SK-N-SH (cell line): ENCODE results near the gene EFNA3. TPM values are rescaled to one million over a fixed set of nuclear protein-coding genes. Genes with fewer than 3 reads are reported as not detected.

ENCODE experiments used
- CTCF ChIA-PET: fragments of 300-600, 350-600 bp; formaldehyde crosslinking; extraction: SDS; loops from one replicate; lab custom pipeline; 2021; lab: Yijun Ruan, JAX
- POLR2A ChIA-PET: fragments of 350-600 bp; sonication (Branson Sonifier 250); formaldehyde crosslinking; extraction: SDS; loops from one replicate; lab custom pipeline; 2020; ENCODE audit warnings: antibody characterized with exemption, inconsistent platforms; lab: Yijun Ruan, JAX
- DNase-seq: peaks from one replicate; pipeline ENCODE4 v3.0.0; 2012
- H2AFZ ChIP-seq: fragments of 200-600 bp; sonication (generic); 2 replicates; pipeline ENCODE4 v1.8.1; 2016; ENCODE audit warnings: antibody characterized with exemption, mild to moderate bottlenecking, low read depth
- H3F3A ChIP-seq: fragments of 200-600 bp; sonication (generic); replicated peaks from 2 replicates; pipeline ENCODE3; 2016; ENCODE audit warnings: antibody characterized with exemption, mild to moderate bottlenecking; ENCODE audit not compliant: insufficient read depth
- H3K27ac ChIP-seq, 2 experiments: fragments of 200-500 bp in 1 of 2; fragments of 200-600 bp in 1 of 2; sonication (Bioruptor generic) in 1 of 2; sonication (generic), shearing (Covaris generic) in 1 of 2; 2 replicates each; pipeline versions ENCODE4 v1.5.1 to v1.6.1; 2014 to 2016; ENCODE audit warnings: low read depth in 2 of 2, inconsistent platforms in 1 of 2, low read length in 1 of 2, mild to moderate bottlenecking in 1 of 2, mixed read lengths in 1 of 2
- H3K27me3 ChIP-seq: fragments of 200-600 bp; sonication (generic), shearing (Covaris generic); 2 replicates; pipeline ENCODE4 v1.6.1; 2016; ENCODE audit warnings: mixed run types; ENCODE audit not compliant: insufficient read depth
- H3K36me3 ChIP-seq, 2 experiments: fragments of 200-500 bp in 1 of 2; fragments of 200-600 bp in 1 of 2; sonication (Bioruptor generic) in 1 of 2; sonication (generic) in 1 of 2; replicated peaks in 1 of 2; 2 replicates each; pipeline versions ENCODE3 to v1.5.1; 2014 to 2016; ENCODE audit warnings: low read length in 1 of 2, mild to moderate bottlenecking in 1 of 2; ENCODE audit not compliant: insufficient read depth in 2 of 2, control insufficient read depth in 1 of 2
- H3K4me1 ChIP-seq, 2 experiments: fragments of 200-500 bp in 1 of 2; fragments of 200-600 bp in 1 of 2; sonication (Bioruptor generic) in 1 of 2; sonication (generic), shearing (Covaris generic) in 1 of 2; 2 replicates each; pipeline versions ENCODE4 v1.5.1 to v1.6.1; 2014 to 2016; ENCODE audit warnings: low read depth in 1 of 2, low read length in 1 of 2, mixed run types in 1 of 2; ENCODE audit not compliant: insufficient read depth in 2 of 2, control insufficient read depth in 1 of 2
- H3K4me2 ChIP-seq: fragments of 200-600 bp; sonication (generic), shearing (Covaris generic); 2 replicates; pipeline ENCODE4 v1.6.1; 2017; ENCODE audit warnings: mixed run types
- H3K4me3 ChIP-seq, 2 experiments: fragments of 200-500 bp in 1 of 2; fragments of 200-600 bp in 1 of 2; sonication (Bioruptor generic) in 1 of 2; sonication (generic), shearing (Covaris generic) in 1 of 2; 2 replicates each; pipeline versions ENCODE4 v1.5.1 to v1.8.1; 2014 to 2016; ENCODE audit warnings: low read depth in 2 of 2, inconsistent platforms in 1 of 2, low read length in 1 of 2, mild to moderate bottlenecking in 1 of 2, mixed read lengths in 1 of 2, moderate library complexity in 1 of 2
- H3K79me2 ChIP-seq: fragments of 200-600 bp; sonication (generic); 2 replicates; pipeline ENCODE4 v1.8.1; 2017; ENCODE audit warnings: mild to moderate bottlenecking; ENCODE audit not compliant: insufficient read depth
- H3K9ac ChIP-seq: fragments of 200-600 bp; sonication (generic); 2 replicates; pipeline ENCODE4 v1.6.1; 2017; ENCODE audit warnings: mixed run types
- H3K9me2 ChIP-seq: fragments of 200-600 bp; sonication (generic); 2 replicates; pipeline ENCODE4 v1.6.1; 2017; ENCODE audit warnings: mixed run types
- H3K9me3 ChIP-seq: fragments of 200-600 bp; sonication (generic); 2 replicates; pipeline ENCODE4 v1.6.1; 2017; ENCODE audit warnings: mixed run types, mild to moderate bottlenecking, moderate library complexity
- H4K20me1 ChIP-seq: fragments of 200-600 bp; sonication (generic); 2 replicates; pipeline ENCODE4 v1.6.1; 2017; ENCODE audit warnings: mild to moderate bottlenecking, mixed run types; ENCODE audit not compliant: insufficient read depth
- CHD2 ChIP-seq: fragments of 150-350 bp; IDR thresholded peaks from 2 replicates; pipeline ENCODE4 v1.6.1; 2018; ENCODE audit warnings: low read length; ENCODE audit not compliant: partially characterized antibody
- ELF1 ChIP-seq: IDR thresholded peaks from 2 replicates; pipeline ENCODE4 v1.4.0; 2012
- EP300 ChIP-seq, 2 experiments: IDR thresholded peaks; 2 replicates each; pipeline versions ENCODE4 v1.4.0 to v1.6.1; 2012; ENCODE audit warnings: borderline replicate concordance in 1 of 2, low read depth in 1 of 2, low read length in 1 of 2
- FOSL2 ChIP-seq: IDR thresholded peaks from 2 replicates; pipeline ENCODE4 v1.4.0; 2012; ENCODE audit warnings: low read depth, mild to moderate bottlenecking, moderate library complexity, borderline replicate concordance
- FOXJ3 ChIP-seq: sonication (generic); formaldehyde crosslinking; IDR thresholded peaks from 2 replicates; pipeline ENCODE4 v1.5.1; 2020; ENCODE audit warnings: mild to moderate bottlenecking, missing genetic modification reagents
- FOXM1 ChIP-seq: IDR thresholded peaks from 2 replicates; pipeline ENCODE4 v1.4.0; 2012; ENCODE audit warnings: low read depth, mild to moderate bottlenecking
- GABPA ChIP-seq: IDR thresholded peaks from 2 replicates; pipeline ENCODE4 v1.4.0; 2012; ENCODE audit warnings: low read depth, mild to moderate bottlenecking
- MAX ChIP-seq: IDR thresholded peaks from 2 replicates; pipeline ENCODE4 v1.4.0; 2012; ENCODE audit warnings: low read depth
- MEF2A ChIP-seq: IDR thresholded peaks from 2 replicates; pipeline ENCODE4 v1.4.0; 2012; ENCODE audit warnings: low read depth, borderline replicate concordance
- MXI1 ChIP-seq: IDR thresholded peaks from 2 replicates; pipeline ENCODE4 v1.6.1; 2012; ENCODE audit warnings: mild to moderate bottlenecking, low read depth, low read length, improper control_type of control experiment
- NFIC ChIP-seq: IDR thresholded peaks from 2 replicates; pipeline ENCODE4 v1.4.0; 2012; ENCODE audit warnings: borderline replicate concordance
- NRF1 ChIP-seq: IDR thresholded peaks from 2 replicates; pipeline ENCODE4 v1.6.1; 2012; ENCODE audit warnings: low read depth, mild to moderate bottlenecking, low read length
- POLR2AphosphoS5 ChIP-seq: IDR thresholded peaks from 2 replicates; pipeline ENCODE4 v1.6.1; 2012; ENCODE audit warnings: low read depth, low read length
- RAD21 ChIP-seq: IDR thresholded peaks from 2 replicates; pipeline ENCODE4 v1.6.1; 2012; ENCODE audit warnings: mild to moderate bottlenecking, low read length
- RCOR1 ChIP-seq: fragments of 150-350 bp; IDR thresholded peaks from 2 replicates; pipeline ENCODE4 v1.6.1; 2017; ENCODE audit warnings: antibody characterized with exemption, low read length
- REST ChIP-seq: IDR thresholded peaks from 2 replicates; pipeline ENCODE4 v1.6.1; 2012; ENCODE audit warnings: mild to moderate bottlenecking, low read depth, low read length, moderate library complexity
- RFX5 ChIP-seq: IDR thresholded peaks from 2 replicates; pipeline ENCODE4 v1.6.1; 2012; ENCODE audit warnings: mild to moderate bottlenecking, improper control_type of control experiment, low read length
- SMC3 ChIP-seq: IDR thresholded peaks from 2 replicates; pipeline ENCODE4 v1.6.1; 2012; ENCODE audit warnings: low read depth, low read length, improper control_type of control experiment
- YY1 ChIP-seq: IDR thresholded peaks from 2 replicates; pipeline ENCODE4 v1.4.0; 2012; ENCODE audit warnings: low read depth, mild to moderate bottlenecking
- WGBS: methylation state at CpG from one replicate; pipeline ENCODE4 v1.1.6; 2017; ENCODE audit warnings: low lambda C conversion rate; 5-methylcytosine and 5-hydroxymethylcytosine counted together
- polyA plus RNA-seq, 3 experiments: library from polyadenylated mRNA; depleted of rRNA; stranded (reverse); fragments of >200 nt; gene quantifications; 2 replicates each; pipeline ENCODE4 v1.2.3, GENCODE V29; 2012
- TF ChIP-seq, protein P1 (sequence below): IDR thresholded peaks from 2 replicates; pipeline ENCODE4; 2012
- TF ChIP-seq, protein P2 (sequence below): fragments of 200-600 bp; sonication (generic); IDR thresholded peaks from 2 replicates; pipeline ENCODE4 v1.6.1; 2017; ENCODE audit warnings: antibody characterized with exemption, mild to moderate bottlenecking, moderate library complexity
- TF ChIP-seq, protein P3 (sequence below): fragments of 150-350 bp; IDR thresholded peaks from 2 replicates; pipeline ENCODE4 v1.6.1; 2017; ENCODE audit warnings: antibody characterized with exemption, low read length, low read depth, borderline replicate concordance

EFNA3 gene
- polyA plus RNA-seq, 1 of the 3 experiments (the other 2 are of a cell fraction): 6.0 TPM

DNA sequence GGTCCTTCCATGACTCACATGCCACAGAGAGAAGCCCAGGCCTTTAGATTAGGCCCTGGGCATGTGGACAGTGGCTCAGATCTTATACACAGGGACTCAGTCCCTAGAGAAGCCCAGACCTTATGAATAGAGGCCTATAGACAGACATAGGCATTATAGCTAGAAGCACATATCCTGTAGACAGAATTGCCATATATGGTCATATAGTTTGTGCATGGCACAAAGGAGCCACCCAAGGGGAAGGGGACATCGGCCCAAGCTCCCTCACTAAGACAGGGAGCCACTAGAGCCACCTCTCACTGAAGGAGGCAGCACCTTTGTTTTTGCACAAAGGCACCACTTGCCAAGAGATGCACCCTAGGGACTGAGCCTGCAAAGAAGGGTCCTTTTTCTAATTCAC, 2.3 kb upstream of the EFNA3 start:
- Histone ChIP-seq H3K9ac (no peak overlapping the region), H3K27me3 (peaks cover 23% of the 10 kb centered on the region), H2AFZ (no peak overlapping the region), H3F3A (peaks cover 12% of the 10 kb centered on the region), H3K79me2 (no peaks in the 10 kb centered on the region), H4K20me1 (no peaks in the 10 kb centered on the region), H3K4me3 (no peak overlapping the region), H3K4me2 (no peak overlapping the region), H3K9me3 (no peaks in the 10 kb centered on the region), H3K27ac (no peak overlapping the region), H3K4me1 (peaks cover 16% of the 10 kb centered on the region in 2 experiments; a peak in 2 of 4 replicates), H3K9me2 (no peaks in the 10 kb centered on the region), H3K36me3 (no peaks in the 10 kb centered on the region)
- TF ChIP-seq ELF1: no peak
- TF ChIP-seq MEF2A: no peak
- TF ChIP-seq MXI1: no peak
- no peak for TF ChIP-seq RCOR1
- no peak for TF ChIP-seq CHD2
- no peak for TF ChIP-seq NRF1
- TF ChIP-seq YY1: no peak
- TF ChIP-seq, protein P1, sequence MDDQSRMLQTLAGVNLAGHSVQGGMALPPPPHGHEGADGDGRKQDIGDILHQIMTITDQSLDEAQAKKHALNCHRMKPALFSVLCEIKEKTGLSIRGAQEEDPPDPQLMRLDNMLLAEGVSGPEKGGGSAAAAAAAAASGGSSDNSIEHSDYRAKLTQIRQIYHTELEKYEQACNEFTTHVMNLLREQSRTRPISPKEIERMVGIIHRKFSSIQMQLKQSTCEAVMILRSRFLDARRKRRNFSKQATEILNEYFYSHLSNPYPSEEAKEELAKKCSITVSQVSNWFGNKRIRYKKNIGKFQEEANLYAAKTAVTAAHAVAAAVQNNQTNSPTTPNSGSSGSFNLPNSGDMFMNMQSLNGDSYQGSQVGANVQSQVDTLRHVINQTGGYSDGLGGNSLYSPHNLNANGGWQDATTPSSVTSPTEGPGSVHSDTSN: no peak
- TF ChIP-seq GABPA: no peak
- TF ChIP-seq REST: no peak
- no peak for TF ChIP-seq FOSL2
- no peak for TF ChIP-seq POLR2AphosphoS5
- 56% methylated on average over 1 of the region's 1 CpG for WGBS
- ChIA-PET CTCF (interaction anchor here (0.7 to 29.9 kb wide), 8 partner anchors 8 to 117 kb away, joined by 3 to 573 read pairs (median 8); partner anchors contain the start of genes ADAM15, DCST1, DCST2 and EFNA4), POLR2A (no interaction called here)
- DNase-seq: no peak

DNA sequence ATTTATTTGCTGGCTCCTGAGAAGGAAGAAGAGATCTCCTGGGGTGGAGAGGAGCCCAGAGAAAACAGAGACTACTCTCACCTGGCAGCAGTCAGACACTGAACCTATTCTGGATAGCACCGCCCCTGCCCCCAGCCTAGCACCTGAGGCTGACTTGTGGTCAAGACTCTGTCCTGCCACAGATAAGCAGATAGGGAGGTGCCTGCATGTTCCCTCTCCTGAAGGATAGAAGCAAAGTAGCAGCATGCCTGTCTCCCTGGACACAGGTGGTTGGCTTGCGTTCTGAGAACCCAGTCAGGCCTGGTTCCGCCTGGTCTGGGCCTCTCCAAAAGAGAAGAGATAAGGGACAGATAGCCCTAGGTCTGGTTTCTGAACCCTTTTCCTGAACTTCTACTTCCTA, 1.3 kb upstream of the EFNA3 start:
- POLR2A ChIA-PET: no interaction called here
- no peak overlapping the region for H3K4me2 ChIP-seq
- H3K27ac ChIP-seq: no peak overlapping the region
- no peak for DNase-seq
- H3K9me3 ChIP-seq: no peaks in the 10 kb centered on the region
- no peaks in the 10 kb centered on the region for H3K36me3 ChIP-seq
- H3K4me1 ChIP-seq: peaks cover 15 to 16% of the 10 kb centered on the region in 2 experiments; a peak in 2 of 4 replicates
- no peaks in the 10 kb centered on the region for H4K20me1 ChIP-seq
- no peak overlapping the region for H3K4me3 ChIP-seq
- no peaks in the 10 kb centered on the region for H3K9me2 ChIP-seq
- whole genome bisulfite sequencing: 88% methylated on average over 3 of the region's 3 CpGs
- H3K27me3 ChIP-seq: peaks cover 23% of the 10 kb centered on the region
- CTCF ChIA-PET: interaction anchor here (1.4 to 29.9 kb wide), 4 partner anchors 12 to 60 kb away, joined by 3 to 573 read pairs (median 62); partner anchors contain the start of genes ADAM15, DCST1, DCST2 and EFNA4
- H3F3A ChIP-seq: peaks cover 12% of the 10 kb centered on the region
- H3K9ac ChIP-seq: no peak overlapping the region
- H3K79me2 ChIP-seq: no peaks in the 10 kb centered on the region
- H2AFZ ChIP-seq: no peak overlapping the region
- TF ChIP-seq, protein P2, sequence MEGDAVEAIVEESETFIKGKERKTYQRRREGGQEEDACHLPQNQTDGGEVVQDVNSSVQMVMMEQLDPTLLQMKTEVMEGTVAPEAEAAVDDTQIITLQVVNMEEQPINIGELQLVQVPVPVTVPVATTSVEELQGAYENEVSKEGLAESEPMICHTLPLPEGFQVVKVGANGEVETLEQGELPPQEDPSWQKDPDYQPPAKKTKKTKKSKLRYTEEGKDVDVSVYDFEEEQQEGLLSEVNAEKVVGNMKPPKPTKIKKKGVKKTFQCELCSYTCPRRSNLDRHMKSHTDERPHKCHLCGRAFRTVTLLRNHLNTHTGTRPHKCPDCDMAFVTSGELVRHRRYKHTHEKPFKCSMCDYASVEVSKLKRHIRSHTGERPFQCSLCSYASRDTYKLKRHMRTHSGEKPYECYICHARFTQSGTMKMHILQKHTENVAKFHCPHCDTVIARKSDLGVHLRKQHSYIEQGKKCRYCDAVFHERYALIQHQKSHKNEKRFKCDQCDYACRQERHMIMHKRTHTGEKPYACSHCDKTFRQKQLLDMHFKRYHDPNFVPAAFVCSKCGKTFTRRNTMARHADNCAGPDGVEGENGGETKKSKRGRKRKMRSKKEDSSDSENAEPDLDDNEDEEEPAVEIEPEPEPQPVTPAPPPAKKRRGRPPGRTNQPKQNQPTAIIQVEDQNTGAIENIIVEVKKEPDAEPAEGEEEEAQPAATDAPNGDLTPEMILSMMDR: no peak
- TF ChIP-seq, protein P3, sequence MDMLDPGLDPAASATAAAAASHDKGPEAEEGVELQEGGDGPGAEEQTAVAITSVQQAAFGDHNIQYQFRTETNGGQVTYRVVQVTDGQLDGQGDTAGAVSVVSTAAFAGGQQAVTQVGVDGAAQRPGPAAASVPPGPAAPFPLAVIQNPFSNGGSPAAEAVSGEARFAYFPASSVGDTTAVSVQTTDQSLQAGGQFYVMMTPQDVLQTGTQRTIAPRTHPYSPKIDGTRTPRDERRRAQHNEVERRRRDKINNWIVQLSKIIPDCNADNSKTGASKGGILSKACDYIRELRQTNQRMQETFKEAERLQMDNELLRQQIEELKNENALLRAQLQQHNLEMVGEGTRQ: no peak
- TF ChIP-seq CHD2 (no peak), EP300 (IDR thresholded peaks at IDR 0.05; ENCODE audit: borderline replicate concordance in 1 of 2, low read depth in 1 of 2, low read length in 1 of 2) (no peak), POLR2AphosphoS5 (no peak), FOXJ3 (CRISPR knock-in tag) (no peak), MAX (no peak), SMC3 (no peak), RFX5 (no peak), RAD21 (no peak), FOXM1 (no peak), NFIC (no peak)
